ENCODE measurements around the gene PCCB.
"Not testable (repeated sequence)": the region's sequence is repeated elsewhere in the genome, so short reads cannot be mapped to it uniquely, and the experiment has no call there.

The PCCB gene

DNA sequence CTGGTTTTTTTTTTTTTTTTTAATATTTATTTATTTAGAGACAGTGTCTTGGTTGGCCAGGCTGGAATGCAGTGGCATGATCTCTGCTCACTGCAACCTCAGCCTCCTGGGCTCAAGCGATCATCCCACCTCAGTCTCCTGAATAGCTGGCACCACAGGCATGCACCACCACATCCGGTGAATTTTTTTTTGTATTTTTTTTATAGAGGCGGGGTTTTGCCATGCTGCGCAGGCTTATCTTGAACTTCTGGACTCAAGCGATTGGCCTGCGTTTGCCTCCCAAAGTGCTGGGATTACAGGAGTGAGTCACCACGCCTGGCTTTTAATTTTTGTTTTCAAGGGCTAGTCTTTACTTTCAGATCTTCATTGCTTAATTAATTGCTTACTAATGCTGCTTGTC is 13.1 kb downstream of the PCCB start:
- DNase-seq = no peak

GRCh38 chr3:136266468-136267125 is 16.5 kb downstream of the PCCB start:
- not testable (repeated sequence) for DNase-seq

DNA sequence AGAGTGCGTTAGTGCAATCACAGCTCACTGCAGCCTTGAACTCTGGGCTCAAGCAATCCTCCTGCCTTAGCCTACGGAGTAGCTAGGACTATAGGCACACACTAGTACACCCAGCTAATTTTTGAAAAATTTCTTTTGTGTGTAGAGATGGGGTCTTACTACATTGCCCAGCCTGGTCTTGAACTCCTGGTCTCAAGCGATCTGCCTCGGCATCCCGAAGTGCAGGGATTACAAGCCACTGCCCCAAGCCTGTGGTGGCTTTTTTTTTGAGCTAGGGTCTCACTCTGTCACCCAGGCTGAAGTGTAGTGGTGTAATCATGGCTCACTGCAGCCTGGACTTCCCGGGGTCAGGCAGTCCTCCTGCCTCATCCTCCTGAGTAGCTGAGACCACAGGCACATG is 17.1 kb downstream of the PCCB start:
- no peak for DNase-seq

- DNase-seq = no peak
Observed at GRCh38 chr3:136270179-136270578, 20.0 kb downstream of the PCCB start.

- DNase-seq = not testable (repeated sequence)
Observed at GRCh38 chr3:136271626-136272025, 21.5 kb downstream of the PCCB start.

GRCh38 chr3:136276049-136276755 is 26.1 kb downstream of the PCCB start:
- DNase-seq = no peak

- no peak for DNase-seq
Observed at GRCh38 chr3:136277115-136277514, 27.0 kb downstream of the PCCB start.

GRCh38 chr3:136277634-136278033 is 27.5 kb downstream of the PCCB start:
- no peak for DNase-seq

- no peak for DNase-seq
Observed at GRCh38 chr3:136279092-136279491, 29.0 kb downstream of the PCCB start.

DNA sequence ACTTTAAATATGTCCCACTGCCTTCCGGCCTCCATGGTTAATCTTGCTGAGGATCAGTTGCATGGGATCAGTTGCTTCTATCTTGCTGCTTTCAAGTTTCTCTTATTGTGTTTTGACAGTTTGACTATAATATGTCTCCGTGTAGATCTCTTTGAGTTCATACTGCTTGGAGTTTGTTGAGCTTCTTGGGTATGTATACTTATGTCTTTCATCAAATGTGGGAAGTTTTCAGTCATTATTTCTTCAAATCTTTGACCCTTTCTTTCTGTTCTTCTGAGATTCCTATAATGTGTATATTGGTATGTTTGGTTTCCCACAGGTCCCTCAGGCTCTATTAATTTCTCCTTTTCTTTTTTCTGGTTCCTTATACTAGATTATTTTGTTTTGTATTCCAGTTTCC is 30.8 kb downstream of the PCCB start:
- DNase-seq = no peak

- DNase-seq = no peak
Observed at GRCh38 chr3:136281966-136282520, 31.9 kb downstream of the PCCB start.

DNA sequence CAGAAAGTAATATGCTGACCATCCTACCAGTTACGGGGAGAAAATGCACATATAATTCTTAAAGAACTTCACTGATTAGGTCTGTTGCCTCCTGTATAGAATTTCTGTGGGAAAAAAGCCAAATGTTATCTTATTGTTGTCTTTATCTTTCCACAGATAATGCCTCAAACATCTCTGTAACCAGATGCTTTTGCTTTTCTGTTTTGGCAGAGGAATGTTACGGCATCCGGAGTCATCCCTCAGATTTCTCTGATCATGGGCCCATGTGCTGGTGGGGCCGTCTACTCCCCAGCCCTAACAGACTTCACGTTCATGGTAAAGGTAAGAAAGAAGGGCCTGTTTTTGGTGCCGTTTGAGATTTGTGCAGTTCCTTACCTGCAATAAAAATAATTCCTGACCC is 33.5 kb downstream of the PCCB start:
- no peak for DNase-seq

- DNase-seq = no peak
Observed at GRCh38 chr3:136291302-136291701, 41.2 kb downstream of the PCCB start.

DNA sequence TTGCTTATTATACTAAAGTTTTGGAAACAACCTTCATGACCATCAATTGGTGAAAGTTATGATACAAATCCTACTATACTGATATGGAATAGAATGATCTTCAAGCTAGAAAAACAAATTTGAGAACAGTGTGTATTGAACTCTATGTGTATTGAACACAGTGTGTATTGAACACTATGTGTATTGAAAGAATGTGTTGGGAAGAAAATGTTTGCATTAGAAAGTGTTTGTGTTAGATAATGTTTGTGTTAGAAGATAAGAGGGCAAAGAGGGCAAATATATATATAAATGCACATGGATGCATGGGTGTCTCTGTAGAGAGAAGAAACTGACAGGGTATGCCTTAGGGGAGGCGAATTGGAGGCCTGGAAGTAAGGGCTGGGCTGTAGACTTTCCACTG is 42.4 kb downstream of the PCCB start:
- DNase-seq = no peak

DNA sequence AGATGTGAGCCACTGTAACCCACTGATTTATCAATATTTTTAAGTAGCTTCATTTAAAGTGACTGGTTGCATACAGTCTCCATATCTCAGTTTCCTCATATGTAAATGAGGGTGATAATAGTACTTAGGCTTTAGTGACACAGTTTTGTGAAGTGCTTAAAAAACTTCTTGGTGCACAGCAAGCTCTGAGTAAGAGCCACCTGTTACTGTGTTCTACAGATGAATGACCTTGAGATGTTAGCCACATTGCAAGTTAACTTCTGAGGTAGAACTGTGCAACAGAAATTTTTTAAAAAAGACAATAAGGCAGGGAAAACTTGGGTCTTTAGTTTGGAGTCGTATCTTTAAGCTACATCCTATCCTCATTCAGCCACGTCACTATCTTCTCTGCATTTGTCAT is 43.1 kb downstream of the PCCB start:
- no peak for DNase-seq

GRCh38 chr3:136294176-136294575 is 44.0 kb downstream of the PCCB start:
- DNase-seq = no peak

- no peak for DNase-seq
Observed at GRCh38 chr3:136296960-136297359, 46.8 kb downstream of the PCCB start.

GRCh38 chr3:136297826-136298225 is 47.7 kb downstream of the PCCB start:
- DNase-seq = no peak

- DNase-seq = no peak
Observed at GRCh38 chr3:136300444-136300843, 50.3 kb downstream of the PCCB start.

GRCh38 chr3:136305879-136306278 is 55.7 kb downstream of the PCCB start:
- no peak for DNase-seq

DNA sequence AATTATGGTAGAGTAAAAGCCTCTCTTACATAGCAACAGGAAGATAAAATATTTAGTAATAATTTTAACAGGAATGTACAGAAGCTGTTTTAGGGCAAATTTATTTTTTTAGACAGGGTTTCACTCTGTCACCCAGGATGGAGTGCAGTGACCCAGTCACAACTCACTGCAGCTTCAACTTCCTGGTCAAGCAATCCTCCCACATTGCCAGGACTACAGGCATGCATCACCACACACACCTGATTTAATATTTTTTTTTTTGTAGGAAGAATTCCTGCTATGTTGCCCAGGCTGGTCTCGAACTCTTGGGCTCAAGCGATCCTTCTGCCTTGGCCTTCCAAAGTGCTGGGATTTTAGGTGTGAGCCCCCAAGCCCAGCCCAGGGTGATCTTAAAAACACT is 61.1 kb downstream of the PCCB start:
- DNase-seq = no peak

GRCh38 chr3:136311968-136312367 is 61.8 kb downstream of the PCCB start:
- DNase-seq = no peak

GRCh38 chr3:136326316-136326715 is 76.2 kb downstream of the PCCB start:
- DNase-seq = no peak

DNA sequence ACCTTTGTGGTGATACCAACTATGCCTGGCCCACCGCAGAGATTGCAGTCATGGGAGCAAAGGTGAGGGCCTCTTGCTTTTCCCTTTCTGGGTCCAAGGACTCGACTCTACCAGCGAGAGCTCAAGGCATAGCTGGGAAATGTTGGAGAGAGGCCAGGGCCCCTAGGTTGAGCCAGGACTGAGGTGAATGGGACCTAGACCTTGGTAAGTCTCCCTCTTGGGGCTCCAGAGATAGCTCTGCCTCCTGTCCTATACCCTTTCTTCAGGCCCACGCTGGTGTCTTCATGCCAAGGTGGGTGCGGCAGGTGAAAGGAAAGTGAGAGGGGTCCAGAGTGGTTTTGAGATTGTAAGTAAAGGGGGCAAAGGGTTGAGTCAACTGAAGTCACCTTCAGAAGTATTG is 77.5 kb downstream of the PCCB start:
- DNase-seq = no peak

- DNase-seq = no peak
Observed at GRCh38 chr3:136329593-136329992, 79.5 kb downstream of the PCCB start.

Measured in NCI-H524 treated with DMSO at 0.1 percent for 48 hours (cell line).